NOMO-1 treated with DMSO at 0.1 percent for 48 hours (cell line): ENCODE data around the gene VAMP4.

ENCODE experiments used
- DNase-seq: peaks from one replicate; lab custom pipeline; 2025; ENCODE audit not compliant: unreplicated experiment; lab: John Stamatoyannopoulos, UW

The VAMP4 gene, protein sequence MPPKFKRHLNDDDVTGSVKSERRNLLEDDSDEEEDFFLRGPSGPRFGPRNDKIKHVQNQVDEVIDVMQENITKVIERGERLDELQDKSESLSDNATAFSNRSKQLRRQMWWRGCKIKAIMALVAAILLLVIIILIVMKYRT

DNA sequence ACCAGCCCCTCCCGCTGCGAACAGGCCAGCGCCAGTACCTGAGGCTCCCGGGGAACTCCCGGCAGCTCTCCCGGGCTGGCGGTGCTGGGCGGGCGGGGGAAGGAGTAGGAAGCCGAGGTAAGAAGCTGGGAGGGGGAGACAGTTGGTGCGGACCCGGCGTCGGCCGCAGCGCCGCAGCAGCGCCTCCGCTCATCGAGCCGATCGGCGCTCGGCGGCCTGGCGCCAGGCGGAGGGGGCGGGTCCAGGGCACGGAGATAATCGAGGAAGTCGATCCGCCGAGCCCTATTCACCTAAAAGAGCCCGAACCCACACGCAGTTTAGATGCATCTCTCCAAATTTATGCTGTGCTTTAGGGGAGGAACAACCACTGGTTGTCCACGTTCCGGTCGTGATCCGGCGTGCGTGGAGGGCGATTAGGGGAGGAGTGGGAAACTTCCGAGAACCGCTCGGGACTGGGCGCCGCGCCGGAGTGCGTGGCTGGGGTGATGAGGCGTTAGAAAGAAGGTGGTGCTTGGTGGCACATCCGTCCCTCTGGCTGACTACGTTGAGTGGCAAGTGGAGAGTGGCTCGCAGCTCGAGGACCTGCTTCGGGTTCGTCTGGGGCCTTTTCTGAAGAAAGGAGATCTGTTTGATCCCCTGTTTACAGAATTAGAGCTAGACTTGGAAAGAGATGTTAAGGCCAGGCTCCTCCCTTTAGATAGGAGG is at the start of gene VAMP4:
TSS of gene VAMP4 (minus strand) at position 194 of the 705 bp plus-strand sequence. CDS start 3,651 bp downstream, outside the sequence.
- DNase-seq = peak; percentile 70

DNA sequence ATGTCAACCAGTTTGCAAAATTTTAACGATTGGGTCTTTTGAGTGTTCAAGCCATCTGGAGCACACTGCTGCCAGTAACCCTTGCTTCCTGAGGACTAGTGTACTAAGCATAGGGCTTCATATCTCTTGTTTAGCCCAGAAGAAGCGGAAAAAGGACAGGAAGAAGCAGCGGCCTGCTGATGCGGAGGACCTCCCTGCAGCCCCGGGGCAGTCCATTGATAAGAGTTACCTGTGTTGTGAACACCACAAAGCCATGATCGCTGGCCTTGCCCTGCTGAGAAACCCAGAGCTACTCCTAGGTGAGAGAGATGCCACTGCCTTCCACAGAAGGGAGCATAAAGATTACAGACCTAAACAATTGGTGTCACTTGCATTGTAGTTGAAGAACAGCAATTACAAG is 48.5 kb upstream of the VAMP4 start:
- DNase-seq = no peak

DNA sequence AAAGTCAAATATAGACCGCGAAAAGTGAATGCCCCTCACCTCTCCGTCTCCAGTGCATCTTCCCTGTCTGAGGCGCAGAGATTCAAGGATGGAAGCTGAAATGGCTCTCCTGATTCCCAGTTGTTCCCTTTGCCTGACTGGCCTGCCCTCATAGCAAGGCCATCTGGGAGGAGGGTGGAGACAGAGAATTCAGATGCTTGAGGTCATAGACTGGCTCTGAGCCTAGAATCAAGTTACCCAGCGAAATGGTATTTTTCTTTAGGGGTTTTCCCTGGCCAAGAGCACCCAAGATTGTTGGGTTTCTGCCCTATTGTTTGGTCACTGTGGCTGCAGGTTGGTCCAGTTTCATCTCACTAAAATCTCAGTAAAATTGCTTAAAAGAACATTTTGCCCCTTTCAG is 46.8 kb upstream of the VAMP4 start:
- DNase-seq = no peak

DNA sequence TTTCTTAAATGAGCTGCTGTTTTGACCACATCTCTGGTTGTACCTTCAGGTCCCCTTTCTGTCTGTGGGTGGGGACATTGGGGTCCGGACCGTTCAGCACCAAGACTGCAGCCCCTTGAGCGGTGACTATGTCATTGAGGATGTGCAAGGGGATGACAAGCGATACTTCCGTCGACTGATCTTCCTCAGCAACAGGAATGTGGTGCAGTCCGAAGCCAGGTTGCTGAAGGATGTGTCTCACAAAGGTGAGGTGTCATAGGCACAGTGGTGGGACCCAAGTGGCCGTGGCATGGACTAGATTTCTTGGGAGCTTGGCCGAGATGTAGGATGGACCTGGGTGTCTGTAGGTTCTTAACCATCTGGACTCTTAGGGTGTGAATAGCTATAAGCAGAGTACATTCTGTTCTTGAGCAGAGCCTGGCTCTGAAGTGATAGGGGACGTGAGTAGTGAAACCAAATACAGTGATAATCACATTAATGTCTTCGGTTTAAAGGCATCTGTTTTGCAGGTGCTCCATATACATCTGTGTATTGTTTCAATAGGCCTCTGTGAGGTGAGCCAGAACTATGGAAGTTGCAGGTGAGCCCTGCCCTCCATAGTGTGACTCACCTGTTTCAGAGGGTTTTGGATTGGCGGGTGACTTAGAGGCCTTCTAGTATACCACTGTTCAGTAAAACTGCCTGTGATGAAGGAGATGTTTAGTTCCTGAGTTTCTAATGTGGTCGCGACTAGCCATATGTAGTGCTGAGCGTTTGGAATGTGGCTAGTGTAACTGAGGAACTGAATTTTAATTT is 46.0 kb upstream of the VAMP4 start:
- no peak for DNase-seq

DNA sequence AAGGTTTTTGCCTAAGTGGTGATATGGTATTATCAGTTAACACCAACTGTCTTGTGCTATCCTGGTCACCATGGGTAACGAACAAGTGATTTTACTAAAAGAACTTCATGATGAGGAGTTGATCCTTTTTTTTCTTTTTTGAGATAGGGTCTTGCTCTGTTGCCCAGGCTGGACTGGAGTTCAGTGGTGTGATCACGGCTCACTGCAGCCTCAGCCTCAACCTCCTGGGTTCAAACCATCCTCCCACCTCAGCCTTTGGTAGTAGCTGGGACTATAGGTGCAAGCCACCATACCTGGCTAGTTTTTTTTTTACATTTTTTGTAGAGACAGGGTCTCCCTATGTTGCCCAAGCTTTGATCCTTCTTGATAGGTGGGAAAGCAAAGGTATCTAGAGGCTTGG is 44.7 kb upstream of the VAMP4 start:
- no peak for DNase-seq

DNA sequence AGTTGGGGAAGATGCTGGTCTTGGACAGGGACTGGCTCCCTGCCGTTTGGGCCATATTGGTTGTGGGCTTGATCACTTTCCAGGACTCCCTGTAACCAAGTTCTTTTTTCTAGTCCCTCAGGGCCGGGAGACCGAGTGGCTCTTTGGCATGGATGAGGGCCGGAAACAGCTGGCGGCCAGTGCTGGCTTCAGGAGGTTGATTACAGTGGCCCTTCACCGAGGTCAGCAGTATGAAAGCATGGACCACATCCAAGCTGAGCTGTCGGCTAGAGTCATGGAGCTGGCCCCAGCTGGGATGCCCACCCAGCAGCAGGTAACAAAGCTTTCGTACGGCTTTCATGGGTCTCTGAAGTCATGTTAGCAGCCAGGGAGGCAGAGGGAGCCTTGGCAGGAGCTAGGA is 43.9 kb upstream of the VAMP4 start:
- DNase-seq = no peak

DNA sequence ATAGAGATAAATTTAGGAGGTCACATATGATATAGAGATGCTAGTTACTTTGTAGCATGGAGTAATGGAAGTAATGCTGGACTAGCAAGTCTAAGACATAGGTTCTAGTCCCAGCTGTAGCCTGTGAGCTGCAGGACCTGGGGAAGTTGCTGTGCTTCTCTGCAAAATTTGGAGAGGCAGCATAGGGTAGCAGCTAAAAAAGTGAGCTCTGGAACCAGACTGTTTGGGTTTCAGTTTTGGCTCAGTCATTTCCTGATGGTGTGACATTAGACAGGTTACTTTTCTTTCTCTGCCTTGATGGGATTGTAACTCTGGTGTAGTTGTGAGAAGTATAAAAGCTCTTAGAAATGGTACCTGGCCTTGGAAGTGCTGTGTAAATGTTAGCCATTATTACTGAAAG is 42.9 kb upstream of the VAMP4 start:
- DNase-seq = no peak

DNA sequence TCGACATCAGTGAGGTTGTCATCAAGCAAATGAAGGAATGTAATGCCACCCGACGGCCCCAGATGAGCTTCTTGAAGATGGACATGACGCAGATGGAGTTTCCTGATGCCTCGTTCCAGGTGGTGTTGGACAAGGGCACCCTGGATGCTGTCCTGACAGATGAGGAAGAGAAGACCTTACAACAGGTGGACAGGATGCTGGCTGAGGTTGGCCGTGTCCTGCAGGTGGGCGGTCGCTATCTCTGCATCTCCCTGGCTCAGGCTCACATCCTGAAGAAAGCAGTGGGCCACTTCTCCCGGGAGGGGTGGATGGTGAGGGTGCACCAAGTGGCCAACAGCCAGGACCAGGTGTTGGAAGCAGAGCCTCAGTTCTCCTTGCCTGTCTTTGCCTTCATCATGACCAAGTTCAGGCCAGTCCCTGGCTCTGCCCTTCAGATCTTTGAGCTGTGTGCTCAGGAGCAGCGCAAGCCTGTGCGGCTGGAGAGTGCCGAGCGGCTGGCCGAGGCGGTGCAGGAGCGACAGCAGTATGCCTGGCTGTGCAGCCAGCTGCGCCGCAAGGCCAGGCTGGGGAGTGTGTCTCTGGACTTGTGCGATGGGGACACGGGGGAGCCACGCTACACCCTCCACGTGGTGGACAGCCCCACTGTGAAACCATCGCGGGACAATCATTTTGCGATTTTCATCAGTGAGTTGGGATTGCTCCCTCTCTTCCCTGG is 42.1 kb upstream of the VAMP4 start:
- DNase-seq = no peak

DNA sequence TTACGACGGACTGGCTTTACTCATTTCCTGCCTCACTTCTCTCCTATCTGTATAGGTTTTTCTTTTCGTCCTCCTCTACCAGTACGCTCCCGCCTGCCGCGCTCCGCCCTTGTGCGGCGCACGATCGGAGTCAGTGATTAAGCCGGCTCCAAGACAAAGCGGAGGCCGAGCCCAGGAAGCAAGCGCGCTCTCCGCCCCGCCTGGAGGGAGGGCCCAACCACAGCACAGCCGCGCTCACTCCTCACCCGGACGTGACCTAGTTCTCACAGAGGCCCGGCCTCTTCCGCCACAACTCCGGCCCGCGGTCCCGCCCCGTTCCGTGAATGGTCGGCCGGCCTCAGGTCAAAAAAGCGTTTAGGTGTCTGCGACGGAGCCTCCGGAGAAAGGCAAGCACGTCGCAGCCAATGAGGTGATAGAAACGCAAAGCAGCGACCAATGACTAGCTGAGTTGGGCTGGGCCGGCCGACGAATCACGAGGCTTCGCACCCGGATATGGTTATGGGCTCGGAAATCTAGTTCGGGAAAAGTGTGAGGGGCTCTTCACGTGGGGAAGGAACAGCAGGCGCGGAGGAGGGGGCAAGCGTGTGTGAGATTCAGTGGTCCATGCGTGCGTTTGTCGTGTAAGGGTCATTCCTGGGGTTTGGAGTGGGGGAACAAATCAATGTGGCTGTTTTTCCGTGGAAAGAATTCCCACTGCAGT is 39.5 kb upstream of the VAMP4 start, which contains the start of gene METTL13:
TSS of gene METTL13 (plus strand) at position 485 of the 700 bp plus-strand sequence. CDS start 308 bp downstream, outside the sequence.
- DNase-seq = peak; percentile 99

DNA sequence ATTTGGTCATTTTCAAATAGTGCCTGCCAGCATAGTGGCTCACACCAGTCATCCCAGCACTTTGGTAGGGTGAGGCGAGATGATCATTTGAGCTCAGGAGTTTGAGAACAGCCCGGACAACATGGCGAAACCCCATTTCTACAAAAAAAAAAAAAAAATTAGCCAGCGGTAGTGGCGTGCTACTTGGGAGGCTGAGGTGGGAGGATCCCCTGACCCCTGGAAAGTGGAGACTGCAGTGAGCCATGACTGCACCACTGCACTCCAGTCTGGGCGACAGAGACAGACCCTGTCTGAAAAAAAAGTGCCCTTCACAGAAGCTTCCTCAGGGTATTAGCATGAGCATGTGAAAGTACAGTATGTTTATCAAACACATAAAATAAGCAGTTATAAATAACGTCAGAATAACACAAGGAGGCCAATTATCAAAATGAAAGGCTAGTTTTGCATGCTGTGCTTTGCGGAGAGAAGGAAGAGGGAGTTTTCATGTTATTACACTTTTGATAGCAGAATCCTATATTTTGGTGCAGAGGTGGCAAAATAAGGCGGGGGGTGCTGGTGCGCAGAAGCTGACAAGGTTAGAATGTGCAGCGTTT is 38.8 kb upstream of the VAMP4 start:
- DNase-seq = no peak

DNA sequence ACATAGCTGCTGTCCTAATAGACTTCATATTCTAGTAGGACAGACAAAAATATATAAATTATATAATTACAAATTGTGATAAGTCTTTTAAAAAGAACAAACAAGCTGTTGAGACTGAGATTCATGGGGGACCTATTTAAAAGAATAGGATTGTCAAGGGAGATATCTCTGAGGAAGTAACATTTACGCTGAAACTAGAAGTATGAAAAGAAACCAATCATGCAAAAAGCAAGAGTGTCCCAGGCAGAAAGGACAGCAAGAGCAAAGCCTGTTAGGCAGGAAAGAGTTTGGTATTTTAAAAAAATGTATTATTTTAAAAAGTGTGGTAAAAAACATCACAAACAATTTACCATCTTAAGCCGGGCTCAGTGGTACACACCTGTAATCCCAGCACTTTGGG is 30.4 kb upstream of the VAMP4 start:
- no peak for DNase-seq

DNA sequence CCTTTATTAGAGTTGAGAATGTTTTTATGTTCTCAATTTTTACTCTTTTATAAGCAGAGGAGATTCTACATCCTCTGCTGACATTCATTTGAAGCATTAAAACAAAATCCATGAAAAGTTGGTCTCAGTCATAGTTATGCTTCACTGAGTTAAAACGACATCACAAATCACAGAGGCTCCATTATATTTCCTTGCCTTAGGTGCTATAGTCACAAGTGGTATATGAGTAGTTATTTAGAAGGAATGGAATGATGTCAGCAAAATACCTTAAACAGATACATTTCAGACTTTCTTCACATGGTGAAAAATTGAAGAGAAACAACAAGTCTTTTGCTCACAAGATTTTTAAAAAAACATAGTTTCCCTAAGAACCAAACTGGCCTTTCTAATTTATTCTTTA is 27.9 kb upstream of the VAMP4 start:
- DNase-seq = no peak

DNA sequence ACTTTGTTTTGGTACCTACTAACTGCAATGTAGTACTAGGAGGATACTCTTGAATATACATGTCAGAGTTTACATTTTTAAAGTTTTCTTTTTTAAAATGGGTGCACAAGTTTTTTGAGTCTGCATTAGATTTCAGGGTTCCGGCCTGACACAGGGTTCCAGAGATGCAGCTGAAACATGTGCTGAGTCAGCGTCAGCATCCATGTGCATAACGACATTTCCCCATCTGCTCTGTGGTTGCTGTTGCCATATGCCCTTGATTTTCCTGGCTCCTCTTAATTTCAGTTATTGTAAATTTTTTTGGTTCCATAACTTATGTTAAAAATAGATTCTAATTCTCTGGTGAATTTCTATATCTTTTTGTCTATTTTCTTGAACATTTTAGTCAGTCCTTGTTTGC is 27.3 kb upstream of the VAMP4 start:
- no peak for DNase-seq

DNA sequence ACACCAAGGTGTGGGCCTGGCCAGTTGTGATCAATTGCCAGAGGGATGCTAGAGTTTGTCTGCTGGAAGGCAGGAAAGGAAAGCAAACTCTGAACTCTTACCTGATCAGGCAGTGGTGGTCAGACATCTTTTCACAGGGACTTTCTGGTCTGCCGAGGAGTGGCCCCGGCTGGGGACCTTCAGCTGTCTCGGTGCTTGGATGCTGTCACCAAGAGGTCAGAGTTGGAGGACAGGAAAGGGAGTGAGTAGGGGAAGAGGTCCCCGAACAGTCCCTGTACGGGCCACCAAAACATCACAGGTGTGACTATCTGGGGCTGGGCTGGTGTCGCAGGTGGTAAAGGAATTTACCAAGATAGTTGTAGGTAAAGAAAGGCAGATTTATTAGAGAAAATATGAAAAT is 21.9 kb upstream of the VAMP4 start:
- no peak for DNase-seq

DNA sequence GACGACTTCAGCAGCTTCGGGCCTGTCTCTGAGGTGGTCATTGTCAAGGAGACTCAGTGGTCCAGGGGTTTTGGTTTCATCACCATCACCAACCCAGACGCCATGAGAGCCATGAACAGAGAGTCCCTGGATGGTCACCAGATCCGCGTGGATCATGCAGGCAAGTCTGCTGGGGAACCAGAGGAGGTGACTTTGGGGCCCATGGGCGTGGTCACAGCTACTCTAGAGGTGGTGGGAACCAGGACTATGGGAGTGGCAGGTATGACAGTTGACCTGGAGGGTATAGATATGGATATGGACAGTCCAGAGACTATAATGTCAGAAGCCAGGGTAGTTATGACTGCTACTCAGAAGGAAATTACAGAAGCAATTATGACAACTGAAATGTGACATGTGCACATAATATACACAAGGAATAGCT is 20.3 kb upstream of the VAMP4 start:
- DNase-seq = no peak

DNA sequence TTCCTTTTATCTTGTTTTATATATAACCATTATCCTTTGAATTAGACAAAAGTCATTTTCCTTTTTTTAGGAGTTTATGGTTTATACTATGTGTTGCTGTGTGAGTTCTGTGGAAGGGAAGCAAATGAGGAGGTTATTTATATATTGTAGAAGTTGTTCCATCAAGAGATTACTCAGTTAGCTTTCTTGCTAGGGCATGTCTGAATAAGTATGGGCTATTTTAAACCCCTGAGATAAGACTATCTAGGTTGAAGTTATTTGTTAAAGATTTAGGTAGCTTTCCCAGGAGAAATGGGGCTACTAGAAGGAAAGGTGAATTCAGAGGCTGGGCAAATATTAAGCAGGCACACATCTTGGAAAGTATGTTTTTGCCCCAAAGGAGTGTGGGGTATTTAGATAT is 16.1 kb upstream of the VAMP4 start:
- no peak for DNase-seq

DNA sequence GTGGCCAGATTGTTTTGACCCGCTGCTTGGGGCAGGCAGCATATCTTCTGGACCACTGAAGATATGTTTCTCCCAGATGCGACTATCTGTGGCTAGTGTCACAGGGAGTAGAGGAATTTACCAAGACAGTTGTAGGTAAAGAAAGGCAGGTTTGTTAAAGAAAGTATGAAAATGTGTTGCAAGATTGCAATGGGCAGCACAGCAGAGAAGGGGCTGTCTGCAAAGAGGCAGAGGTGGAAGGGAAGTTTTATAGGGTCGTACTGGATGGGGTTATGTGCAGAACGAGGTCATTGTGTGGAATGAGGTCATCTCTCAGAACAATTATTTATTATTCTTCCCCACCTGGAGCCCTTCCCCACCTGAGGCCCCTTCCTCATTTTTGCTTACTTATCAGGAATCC is 15.0 kb upstream of the VAMP4 start:
- DNase-seq = no peak

DNA sequence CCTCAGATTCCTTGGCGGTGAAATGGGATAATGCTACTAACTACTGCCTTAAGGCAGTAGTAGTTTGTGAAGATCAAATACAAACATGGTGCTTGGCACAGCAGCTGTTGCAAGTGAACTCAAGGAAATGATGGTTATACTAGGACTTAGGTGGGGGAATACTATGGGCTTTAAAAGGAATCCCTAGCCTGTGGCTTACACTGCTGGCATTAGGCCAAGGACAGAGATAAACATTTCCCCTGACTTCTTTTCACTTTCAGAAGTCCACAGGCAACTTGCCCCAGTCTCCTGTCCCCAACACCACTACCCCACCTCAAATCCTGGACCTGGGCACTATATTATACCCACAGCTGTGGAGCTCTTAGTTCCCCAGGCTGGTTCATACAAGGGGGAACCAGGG is 13.1 kb upstream of the VAMP4 start:
- no peak for DNase-seq

DNA sequence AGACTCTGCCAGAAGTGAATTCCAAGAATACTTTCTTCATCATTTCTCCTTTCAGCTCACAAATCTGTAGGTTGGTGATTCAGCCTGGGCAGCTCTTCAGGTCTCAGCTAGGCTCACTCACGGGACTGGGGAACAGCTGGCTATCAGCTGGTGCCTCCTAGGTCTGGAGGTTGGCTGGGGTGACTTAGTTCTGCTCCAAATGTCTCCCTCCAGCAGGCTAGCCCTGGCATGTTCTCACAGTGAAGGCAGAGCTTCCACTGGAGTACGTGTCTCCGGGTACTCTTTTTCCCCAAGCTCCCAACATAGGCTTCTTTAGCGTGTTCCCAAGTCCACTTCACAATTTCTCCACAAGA is 12.5 kb upstream of the VAMP4 start:
- DNase-seq = no peak

DNA sequence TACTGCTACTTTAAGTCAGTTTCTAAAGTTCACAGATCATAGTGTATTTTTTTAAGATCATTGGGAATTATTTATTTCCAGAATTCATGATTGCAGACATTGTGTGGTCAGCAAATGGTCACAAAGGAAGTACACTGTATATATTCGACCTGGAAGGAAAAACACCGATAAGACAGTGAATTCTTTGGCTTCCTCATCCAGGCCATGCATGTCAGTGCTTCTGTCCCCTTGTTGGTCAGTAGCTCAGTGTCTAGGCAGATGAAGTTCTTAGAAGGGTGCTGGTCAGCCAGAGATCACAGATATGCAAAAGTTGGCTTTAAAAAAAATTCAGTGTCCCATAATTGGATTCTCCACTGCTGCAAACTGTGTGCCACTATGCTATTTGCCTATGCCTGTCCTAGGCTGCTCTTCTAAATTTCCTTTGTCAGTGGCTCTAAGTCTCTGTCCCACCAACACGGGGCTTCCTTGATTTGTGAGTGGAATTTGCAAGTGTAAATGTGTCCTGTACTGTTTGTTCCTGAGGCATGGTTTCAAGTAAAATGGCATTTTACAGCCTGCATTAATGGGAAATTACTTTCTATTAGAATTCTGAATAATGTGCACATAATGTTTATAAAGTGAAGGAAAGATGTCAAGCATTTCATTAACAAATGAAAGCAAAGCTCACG is 12.0 kb upstream of the VAMP4 start:
- DNase-seq = no peak
